HepG2 (cell line): ENCODE results near the gene MTHFD1L. TPM values are rescaled to one million over a fixed set of nuclear protein-coding genes. Genes with fewer than 3 reads are reported as not detected.
"Not testable (repeated sequence)": the region's sequence is repeated elsewhere in the genome, so short reads cannot be mapped to it uniquely, and the experiment has no call there.

Source experiments
- ATAC-seq: fragments of 200-7000 bp; cut with Tn5 transposase; 3 replicates; pipeline ENCODE4 v1.9.1; 2020; ENCODE audit warnings: mild to moderate bottlenecking, moderate library complexity
- BruUV-seq: library from RNA; stranded (reverse); fragments of 400-500 nt; replicated peaks from 2 replicates; lab custom pipeline; 2021; lab: Mats Ljungman, UMichigan
- CTCF ChIA-PET: fragments of 300-600 bp; formaldehyde crosslinking; extraction: SDS; loops from one replicate; lab custom pipeline; 2021; ENCODE audit warnings: low total read pairs, inconsistent platforms, low intra/inter-chr PET ratio; lab: Yijun Ruan, JAX
- POLR2A ChIA-PET: fragments of 350-600 bp; sonication (Branson Sonifier 250); formaldehyde crosslinking; loops from one replicate; lab custom pipeline; 2020; ENCODE audit warnings: antibody characterized with exemption, inconsistent platforms; lab: Yijun Ruan, JAX
- DNase-seq: peaks from one replicate; pipeline ENCODE4 v3.0.0-alpha.2; 2015; ENCODE audit warnings: low spot score
- FAIRE-seq: peaks from 3 replicates; lab custom pipeline; 2011; peaks lifted over from hg19 to GRCh38; lab: Jason Lieb, UNC
- H2AFZ ChIP-seq: one replicate; pipeline ENCODE4 v1.6.1; 2011; ENCODE audit warnings: low read length, inconsistent platforms
- H3K27ac ChIP-seq: fragments of 300-600 bp; 3 replicates; pipeline ENCODE4 v1.8.0; 2011; ENCODE audit warnings: mixed run types, mild to moderate bottlenecking, mixed read lengths, low read length, inconsistent platforms; ENCODE audit not compliant: insufficient read depth; ENCODE audit errors: extremely low read length
- H3K27me3 ChIP-seq, 2 experiments: fragments of 200-600 bp in 1 of 2; 2 replicates in 1 of 2; 3 replicates in 1 of 2; pipeline versions ENCODE4 v1.6.0 to v1.8.0; 2011; ENCODE audit warnings: low read length in 2 of 2, mild to moderate bottlenecking in 2 of 2, moderate library complexity in 2 of 2, inconsistent platforms in 1 of 2; ENCODE audit not compliant: insufficient read depth in 2 of 2, control insufficient read depth in 1 of 2
- H3K36me3 ChIP-seq, 2 experiments: fragments of 200-600 bp in 1 of 2; replicated peaks in 1 of 2; 2 replicates in 1 of 2; 3 replicates in 1 of 2; pipeline versions ENCODE4 v1.5.1 to v1.8.0; 2011; ENCODE audit warnings: low read length in 2 of 2, inconsistent platforms in 1 of 2; ENCODE audit not compliant: insufficient read depth in 2 of 2, control insufficient read depth in 1 of 2
- H3K4me1 ChIP-seq: 2 replicates; pipeline ENCODE4 v1.5.1; 2012; ENCODE audit warnings: low read length, inconsistent platforms; ENCODE audit not compliant: insufficient read depth
- H3K4me2 ChIP-seq: 2 replicates; pipeline ENCODE4 v1.6.0; 2011; ENCODE audit warnings: low read depth, low read length, inconsistent platforms
- H3K4me3 ChIP-seq, 3 experiments: fragments of 200-600 bp in 1 of 3; sonication (generic), shearing (Covaris generic) in 1 of 3; replicated peaks in 1 of 3; 2 replicates each; pipeline ENCODE4 v1.5.1; 2011 to 2016; ENCODE audit warnings: low read length in 3 of 3, inconsistent platforms in 2 of 3, low read depth in 2 of 3, mild to moderate bottlenecking in 2 of 3, control low read depth in 1 of 3, mixed read lengths in 1 of 3; ENCODE audit not compliant: insufficient read depth in 1 of 3
- H3K79me2 ChIP-seq: one replicate; pipeline ENCODE4 v1.6.1; 2011; ENCODE audit warnings: low read length, inconsistent platforms; ENCODE audit not compliant: insufficient read depth
- H3K9ac ChIP-seq: 2 replicates; pipeline ENCODE4 v1.6.0; 2011; ENCODE audit warnings: mild to moderate bottlenecking, low read depth, low read length, inconsistent platforms; ENCODE audit not compliant: insufficient read depth
- H3K9me3 ChIP-seq: 2 replicates; pipeline ENCODE4 v1.5.1; 2012; ENCODE audit warnings: mild to moderate bottlenecking, low read length
- H4K20me1 ChIP-seq: 2 replicates; pipeline ENCODE4 v1.6.0; 2011; ENCODE audit warnings: inconsistent platforms, mild to moderate bottlenecking, low read length, moderate library complexity; ENCODE audit not compliant: insufficient read depth
- WGBS: methylation state at CpG from one replicate; pipeline ENCODE4 v1.1.6; 2017; ENCODE audit warnings: low lambda C conversion rate; 5-methylcytosine and 5-hydroxymethylcytosine counted together
- in situ Hi-C: cut with HindIII; loops from 2 replicates; pipeline ENCODE4 v1.10.0; 2017; ENCODE audit warnings: low pct_unique_long_range_greater_than_20kb; ENCODE audit not compliant: extremely low pct_ligation_motif_present
- intact Hi-C: fragments of 100-400 bp; cut with micrococcal nuclease; formaldehyde crosslinking; loops from one replicate; pipeline ENCODE4 v1.10.0; 2022; ENCODE audit not compliant: unreplicated experiment
- polyA plus RNA-seq, 8 experiments: library from polyadenylated mRNA; depleted of rRNA in 3 of 8; stranded (reverse) in 7 of 8; unstranded in 1 of 8; fragments of >200 nt; fragmentation: Illumina TruSeq in 4 of 8; extraction: Trizol in 4 of 8; gene quantifications; 2 replicates each; pipeline versions ENCODE4 v1.2.1 to v1.2.3, GENCODE V29; 2011 to 2016; ENCODE audit warnings: low read depth in 4 of 8, missing spikeins in 1 of 8, mixed read lengths in 1 of 8; ENCODE audit not compliant: insufficient read depth in 1 of 8
- total RNA-seq, 5 experiments: library from RNA; depleted of rRNA; stranded (reverse); fragments of >200 nt; fragmentation: Illumina TruSeq; extraction: Trizol; gene quantifications; 2 replicates each; pipeline ENCODE4 v1.2.3, GENCODE V29; 2016; ENCODE audit warnings: low read depth in 1 of 5
- TF ChIP-seq, protein P1 (sequence below): sonication (generic); IDR thresholded peaks from 2 replicates; pipeline ENCODE4 v1.6.1; 2016; ENCODE audit warnings: low read depth, borderline replicate concordance

Gene MTHFD1L
- total and polyA plus RNA-seq, 2 of the 13 experiments (the other 11 are each of a cell fraction or from before 2014, with no cell fraction given): 24.0 to 39.6 TPM

GRCh38 chr6:151123641-151124040 is 258.1 kb downstream of the MTHFD1L start:
- CTCF ChIA-PET, ATAC-seq: not testable (repeated sequence)
- H3K4me1 ChIP-seq: peaks cover 68% of the 10 kb centered on the region

DNA sequence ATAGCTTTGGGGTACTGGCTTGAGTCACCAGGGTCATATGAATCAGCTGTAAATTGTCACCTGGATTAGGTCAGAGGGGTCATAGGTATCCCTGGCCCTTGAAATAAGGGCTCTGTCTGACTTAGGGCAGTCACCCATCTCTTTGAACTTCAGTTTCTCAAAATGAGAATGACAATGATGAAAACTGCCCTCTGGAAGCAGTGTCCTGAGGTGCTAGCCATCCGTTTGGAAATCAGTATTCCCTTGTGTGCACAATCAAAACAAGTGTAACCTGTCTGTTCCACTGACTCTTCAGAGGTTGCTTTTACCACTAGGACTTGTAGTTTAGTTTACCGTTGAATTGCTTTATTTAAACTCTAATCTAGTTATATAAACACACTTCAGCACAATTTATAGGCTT is 259.7 kb downstream of the MTHFD1L start:
- H3K79me2 ChIP-seq, H4K20me1 ChIP-seq, FAIRE-seq, POLR2A ChIA-PET, H3K9me3 ChIP-seq, in situ Hi-C loops, CTCF ChIA-PET, H3K27me3 ChIP-seq, H3K36me3 ChIP-seq, H3K4me3 ChIP-seq, H2AFZ ChIP-seq, BruUV-seq: not testable (repeated sequence)
- ATAC-seq (peak; percentile 37), DNase-seq (peak; percentile 28)
- Histone ChIP-seq H3K4me1 (peaks cover 52% of the 10 kb centered on the region), H3K9ac (peak overlapping the region; percentile 49), H3K4me2 (peak overlapping the region; percentile 60), H3K27ac (peak overlapping the region; percentile 48)
- TF ChIP-seq, protein P1, sequence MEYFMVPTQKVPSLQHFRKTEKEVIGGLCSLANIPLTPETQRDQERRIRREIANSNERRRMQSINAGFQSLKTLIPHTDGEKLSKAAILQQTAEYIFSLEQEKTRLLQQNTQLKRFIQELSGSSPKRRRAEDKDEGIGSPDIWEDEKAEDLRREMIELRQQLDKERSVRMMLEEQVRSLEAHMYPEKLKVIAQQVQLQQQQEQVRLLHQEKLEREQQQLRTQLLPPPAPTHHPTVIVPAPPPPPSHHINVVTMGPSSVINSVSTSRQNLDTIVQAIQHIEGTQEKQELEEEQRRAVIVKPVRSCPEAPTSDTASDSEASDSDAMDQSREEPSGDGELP: peak; percentile 46; the same call in 1 of the 2 replicates
- WGBS: 7% methylated on average over 2 of the region's 2 CpGs
- intact Hi-C loops: loop anchor here (10.0 kb wide), 2 partner anchors 60 to 200 kb away; no protein-coding TSS in a partner anchor

More at GRCh38 chr6:151123641-151124040, 258.1 kb downstream of the MTHFD1L start:
- H3K9me3 ChIP-seq, in situ Hi-C loops, H3K4me3 ChIP-seq, H4K20me1 ChIP-seq, H3K79me2 ChIP-seq, BruUV-seq, H3K27ac ChIP-seq, H3K36me3 ChIP-seq, POLR2A ChIA-PET, FAIRE-seq, H2AFZ ChIP-seq, DNase-seq, H3K27me3 ChIP-seq, H3K4me2 ChIP-seq, H3K9ac ChIP-seq: not testable (repeated sequence)
- intact Hi-C loops: loop anchor here (5.0 to 10.0 kb wide), 3 partner anchors 59 to 201 kb away; no protein-coding TSS in a partner anchor
- WGBS: 97% methylated on average over 8 of the region's 8 CpGs
